HEK293 (cell line): Measurements from ENCODE around the gene LIMK2.

Source experiments
- BCL11A ChIP-seq: fragments of 450-650 bp; formaldehyde crosslinking; IDR thresholded peaks from 2 replicates; pipeline ENCODE4 v1.5.1; 2016; ENCODE audit warnings: low read depth, missing biosample characterization, missing genetic modification characterization
- GLIS2 ChIP-seq: fragments of 450-650 bp; formaldehyde crosslinking; IDR thresholded peaks from 2 replicates; pipeline ENCODE4 v1.5.1; 2016; ENCODE audit warnings: missing biosample characterization, missing genetic modification characterization
- HOXD13 ChIP-seq: sonication (generic); formaldehyde crosslinking; IDR thresholded peaks from 2 replicates; pipeline ENCODE4 v1.8.0; 2022; ENCODE audit warnings: missing genetic modification reagents, borderline replicate concordance
- IKZF3 ChIP-seq: fragments of 450-650 bp; IDR thresholded peaks from 2 replicates; pipeline ENCODE4 v1.5.0; 2018; ENCODE audit warnings: missing biosample characterization, mild to moderate bottlenecking, missing genetic modification characterization, moderate library complexity
- KLF16 ChIP-seq: fragments of 450-650 bp; formaldehyde crosslinking; IDR thresholded peaks from 2 replicates; pipeline ENCODE4 v1.5.1; 2017; ENCODE audit warnings: missing biosample characterization, missing genetic modification characterization
- KLF7 ChIP-seq: fragments of 450-650 bp; formaldehyde crosslinking; IDR thresholded peaks from 2 replicates; pipeline ENCODE4 v1.5.1; 2016; ENCODE audit warnings: missing biosample characterization, missing genetic modification characterization, borderline replicate concordance
- KLF9 ChIP-seq: fragments of 450-650 bp; formaldehyde crosslinking; IDR thresholded peaks from 2 replicates; pipeline ENCODE4 v1.5.1; 2016; ENCODE audit warnings: missing biosample characterization, missing genetic modification characterization, low read depth
- PRDM1 ChIP-seq: fragments of 450-650 bp; formaldehyde crosslinking; IDR thresholded peaks from 2 replicates; pipeline ENCODE4; 2016; ENCODE audit warnings: missing biosample characterization, missing genetic modification characterization
- SALL2 ChIP-seq: fragments of 450-650 bp; formaldehyde crosslinking; IDR thresholded peaks from 2 replicates; pipeline ENCODE4 v1.5.0; 2017; ENCODE audit warnings: missing biosample characterization, mild to moderate bottlenecking, missing genetic modification characterization, borderline replicate concordance
- WT1 ChIP-seq: fragments of 450-650 bp; formaldehyde crosslinking; IDR thresholded peaks from 2 replicates; pipeline ENCODE4 v1.5.1; 2016; ENCODE audit warnings: missing biosample characterization, missing genetic modification characterization
- ZNF174 ChIP-seq: fragments of 450-650 bp; formaldehyde crosslinking; IDR thresholded peaks from 2 replicates; pipeline ENCODE4 v1.5.0; 2017; ENCODE audit warnings: missing biosample characterization, mild to moderate bottlenecking, missing genetic modification characterization
- ZNF214 ChIP-seq: fragments of 450-650 bp; formaldehyde crosslinking; IDR thresholded peaks from 2 replicates; pipeline ENCODE4 v1.5.1; 2017; ENCODE audit warnings: missing biosample characterization, mild to moderate bottlenecking, missing genetic modification characterization, borderline replicate concordance
- ZNF223 ChIP-seq: fragments of 450-650 bp; formaldehyde crosslinking; IDR thresholded peaks from 2 replicates; pipeline ENCODE4 v1.5.1; 2016; ENCODE audit warnings: missing biosample characterization, missing genetic modification characterization
- ZNF239 ChIP-seq: fragments of 450-650 bp; formaldehyde crosslinking; IDR thresholded peaks from 2 replicates; pipeline ENCODE4 v1.5.1; 2016; ENCODE audit warnings: missing biosample characterization, missing genetic modification characterization
- ZNF302 ChIP-seq: fragments of 450-650 bp; formaldehyde crosslinking; IDR thresholded peaks from 2 replicates; pipeline ENCODE4 v1.5.1; 2016; ENCODE audit warnings: missing biosample characterization, missing genetic modification characterization, low read depth
- ZNF354C ChIP-seq: fragments of 450-650 bp; formaldehyde crosslinking; IDR thresholded peaks from 2 replicates; pipeline ENCODE4 v1.5.1; 2016; ENCODE audit warnings: missing biosample characterization, missing genetic modification characterization, low read depth, borderline replicate concordance
- ZNF37A ChIP-seq: fragments of 450-650 bp; IDR thresholded peaks from 2 replicates; pipeline ENCODE4 v1.5.1; 2018; ENCODE audit warnings: missing biosample characterization, missing genetic modification characterization
- ZNF394 ChIP-seq: fragments of 450-650 bp; formaldehyde crosslinking; IDR thresholded peaks from 2 replicates; pipeline ENCODE4 v1.5.1; 2016; ENCODE audit warnings: missing biosample characterization, missing genetic modification characterization, mild to moderate bottlenecking, moderate library complexity, borderline replicate concordance
- ZNF404 ChIP-seq: fragments of 450-650 bp; formaldehyde crosslinking; IDR thresholded peaks from 2 replicates; pipeline ENCODE4 v1.5.1; 2017; ENCODE audit warnings: missing biosample characterization, missing genetic modification characterization
- ZNF548 ChIP-seq: fragments of 450-650 bp; formaldehyde crosslinking; IDR thresholded peaks from 2 replicates; pipeline ENCODE4 v1.5.1; 2016; ENCODE audit warnings: missing biosample characterization, missing genetic modification characterization
- ZNF549 ChIP-seq: fragments of 450-650 bp; IDR thresholded peaks from 2 replicates; pipeline ENCODE4 v1.5.1; 2018; ENCODE audit warnings: missing biosample characterization, missing genetic modification characterization, mild to moderate bottlenecking, inconsistent platforms, moderate library complexity
- ZNF585B ChIP-seq: fragments of 450-650 bp; formaldehyde crosslinking; IDR thresholded peaks from 2 replicates; pipeline ENCODE4 v1.5.1; 2016; ENCODE audit warnings: missing biosample characterization, missing genetic modification characterization
- ZNF629 ChIP-seq: fragments of 450-650 bp; formaldehyde crosslinking; IDR thresholded peaks from 2 replicates; pipeline ENCODE4 v1.5.1; 2017; ENCODE audit warnings: missing biosample characterization, missing genetic modification characterization
- ZNF707 ChIP-seq: fragments of 450-650 bp; formaldehyde crosslinking; IDR thresholded peaks from 2 replicates; pipeline ENCODE4 v1.5.1; 2016; ENCODE audit warnings: missing biosample characterization, missing genetic modification characterization
- ZNF777 ChIP-seq: fragments of 450-650 bp; formaldehyde crosslinking; IDR thresholded peaks from 2 replicates; pipeline ENCODE4 v1.5.1; 2017; ENCODE audit warnings: missing biosample characterization, missing genetic modification characterization, borderline replicate concordance
- ZNF791 ChIP-seq: fragments of 450-650 bp; formaldehyde crosslinking; IDR thresholded peaks from 2 replicates; pipeline ENCODE4 v1.5.1; 2016; ENCODE audit warnings: missing biosample characterization, missing genetic modification characterization
- TF ChIP-seq, protein P1 (sequence below): fragments of 450-650 bp; formaldehyde crosslinking; conservative IDR thresholded peaks from 2 replicates; pipeline ENCODE4 v1.5.1; 2016; ENCODE audit warnings: low read depth, missing biosample characterization, missing genetic modification characterization
- TF ChIP-seq, protein P2 (sequence below): fragments of 450-650 bp; formaldehyde crosslinking; IDR thresholded peaks from 2 replicates; pipeline ENCODE4 v1.5.1; 2016; ENCODE audit warnings: missing biosample characterization, missing genetic modification characterization
- TF ChIP-seq, protein P3 (sequence below): fragments of 450-650 bp; formaldehyde crosslinking; IDR thresholded peaks from 2 replicates; pipeline ENCODE4 v1.5.1; 2016; ENCODE audit warnings: missing biosample characterization, missing genetic modification characterization
- TF ChIP-seq, protein P4 (sequence below): sonication (generic); formaldehyde crosslinking; IDR thresholded peaks from 2 replicates; pipeline ENCODE4 v1.8.1; 2022; ENCODE audit warnings: mild to moderate bottlenecking, moderate library complexity, missing genetic modification reagents
- TF ChIP-seq, protein P5 (sequence below): fragments of 450-650 bp; formaldehyde crosslinking; IDR thresholded peaks from 2 replicates; pipeline ENCODE4 v1.5.1; 2017; ENCODE audit warnings: missing biosample characterization, missing genetic modification characterization

Gene LIMK2

DNA sequence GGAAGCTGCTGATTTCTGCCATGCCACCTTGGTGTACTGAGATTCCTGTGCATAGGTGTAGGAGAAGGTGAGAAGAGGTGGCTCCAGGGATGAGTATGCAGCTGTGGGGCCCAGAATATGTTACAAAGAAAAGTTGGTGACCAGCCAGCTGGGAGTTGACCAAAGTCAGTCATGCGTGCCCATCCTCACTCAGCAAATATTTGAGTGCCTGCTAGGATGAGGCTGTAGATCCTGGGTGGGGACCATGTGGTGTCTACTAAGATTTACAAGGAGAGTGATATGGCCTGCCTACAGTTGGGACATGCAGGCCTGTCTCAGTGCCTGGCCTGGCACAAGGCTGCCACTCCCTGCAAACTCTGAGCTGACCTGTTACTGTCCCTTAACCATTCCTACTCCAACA lies 32.8 kb upstream of the LIMK2 start (continued):
- TF ChIP-seq, protein P1, sequence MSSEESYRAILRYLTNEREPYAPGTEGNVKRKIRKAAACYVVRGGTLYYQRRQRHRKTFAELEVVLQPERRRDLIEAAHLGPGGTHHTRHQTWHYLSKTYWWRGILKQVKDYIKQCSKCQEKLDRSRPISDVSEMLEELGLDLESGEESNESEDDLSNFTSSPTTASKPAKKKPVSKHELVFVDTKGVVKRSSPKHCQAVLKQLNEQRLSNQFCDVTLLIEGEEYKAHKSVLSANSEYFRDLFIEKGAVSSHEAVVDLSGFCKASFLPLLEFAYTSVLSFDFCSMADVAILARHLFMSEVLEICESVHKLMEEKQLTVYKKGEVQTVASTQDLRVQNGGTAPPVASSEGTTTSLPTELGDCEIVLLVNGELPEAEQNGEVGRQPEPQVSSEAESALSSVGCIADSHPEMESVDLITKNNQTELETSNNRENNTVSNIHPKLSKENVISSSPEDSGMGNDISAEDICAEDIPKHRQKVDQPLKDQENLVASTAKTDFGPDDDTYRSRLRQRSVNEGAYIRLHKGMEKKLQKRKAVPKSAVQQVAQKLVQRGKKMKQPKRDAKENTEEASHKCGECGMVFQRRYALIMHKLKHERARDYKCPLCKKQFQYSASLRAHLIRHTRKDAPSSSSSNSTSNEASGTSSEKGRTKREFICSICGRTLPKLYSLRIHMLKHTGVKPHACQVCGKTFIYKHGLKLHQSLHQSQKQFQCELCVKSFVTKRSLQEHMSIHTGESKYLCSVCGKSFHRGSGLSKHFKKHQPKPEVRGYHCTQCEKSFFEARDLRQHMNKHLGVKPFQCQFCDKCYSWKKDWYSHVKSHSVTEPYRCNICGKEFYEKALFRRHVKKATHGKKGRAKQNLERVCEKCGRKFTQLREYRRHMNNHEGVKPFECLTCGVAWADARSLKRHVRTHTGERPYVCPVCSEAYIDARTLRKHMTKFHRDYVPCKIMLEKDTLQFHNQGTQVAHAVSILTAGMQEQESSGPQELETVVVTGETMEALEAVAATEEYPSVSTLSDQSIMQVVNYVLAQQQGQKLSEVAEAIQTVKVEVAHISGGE (tag by site-specific recombination), result no peak
- no peak for TF ChIP-seq ZNF302 (tag by site-specific recombination)
- no peak for TF ChIP-seq ZNF354C (tag by site-specific recombination)
- TF ChIP-seq ZNF548 (tag by site-specific recombination), result no peak
- no peak for TF ChIP-seq ZNF239 (tag by site-specific recombination)
- TF ChIP-seq KLF16 (tag by site-specific recombination), result no peak
- TF ChIP-seq ZNF214 (tag by site-specific recombination), result no peak
- no peak for TF ChIP-seq PRDM1
- TF ChIP-seq KLF7 (tag by site-specific recombination), result no peak
- TF ChIP-seq ZNF791, result no peak
- TF ChIP-seq ZNF585B (tag by site-specific recombination), result no peak
- TF ChIP-seq ZNF629 (tag by site-specific recombination), result 0 out of 2 replicates have a peak, but pooled peaks have one; percentile 24
- TF ChIP-seq, protein P2, sequence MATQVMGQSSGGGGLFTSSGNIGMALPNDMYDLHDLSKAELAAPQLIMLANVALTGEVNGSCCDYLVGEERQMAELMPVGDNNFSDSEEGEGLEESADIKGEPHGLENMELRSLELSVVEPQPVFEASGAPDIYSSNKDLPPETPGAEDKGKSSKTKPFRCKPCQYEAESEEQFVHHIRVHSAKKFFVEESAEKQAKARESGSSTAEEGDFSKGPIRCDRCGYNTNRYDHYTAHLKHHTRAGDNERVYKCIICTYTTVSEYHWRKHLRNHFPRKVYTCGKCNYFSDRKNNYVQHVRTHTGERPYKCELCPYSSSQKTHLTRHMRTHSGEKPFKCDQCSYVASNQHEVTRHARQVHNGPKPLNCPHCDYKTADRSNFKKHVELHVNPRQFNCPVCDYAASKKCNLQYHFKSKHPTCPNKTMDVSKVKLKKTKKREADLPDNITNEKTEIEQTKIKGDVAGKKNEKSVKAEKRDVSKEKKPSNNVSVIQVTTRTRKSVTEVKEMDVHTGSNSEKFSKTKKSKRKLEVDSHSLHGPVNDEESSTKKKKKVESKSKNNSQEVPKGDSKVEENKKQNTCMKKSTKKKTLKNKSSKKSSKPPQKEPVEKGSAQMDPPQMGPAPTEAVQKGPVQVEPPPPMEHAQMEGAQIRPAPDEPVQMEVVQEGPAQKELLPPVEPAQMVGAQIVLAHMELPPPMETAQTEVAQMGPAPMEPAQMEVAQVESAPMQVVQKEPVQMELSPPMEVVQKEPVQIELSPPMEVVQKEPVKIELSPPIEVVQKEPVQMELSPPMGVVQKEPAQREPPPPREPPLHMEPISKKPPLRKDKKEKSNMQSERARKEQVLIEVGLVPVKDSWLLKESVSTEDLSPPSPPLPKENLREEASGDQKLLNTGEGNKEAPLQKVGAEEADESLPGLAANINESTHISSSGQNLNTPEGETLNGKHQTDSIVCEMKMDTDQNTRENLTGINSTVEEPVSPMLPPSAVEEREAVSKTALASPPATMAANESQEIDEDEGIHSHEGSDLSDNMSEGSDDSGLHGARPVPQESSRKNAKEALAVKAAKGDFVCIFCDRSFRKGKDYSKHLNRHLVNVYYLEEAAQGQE, result no peak
- no peak; the same call in 1 of the 2 replicates for TF ChIP-seq GLIS2 (tag by site-specific recombination)
- TF ChIP-seq ZNF404 (tag by site-specific recombination), result no peak
- TF ChIP-seq SALL2 (tag by site-specific recombination), result no peak
- TF ChIP-seq ZNF707 (tag by site-specific recombination), result no peak
- TF ChIP-seq ZNF394, result no peak
- no peak for TF ChIP-seq ZNF549 (tag by site-specific recombination)
- no peak for TF ChIP-seq KLF9 (tag by site-specific recombination)
- no peak for TF ChIP-seq HOXD13 (CRISPR knock-in tag)
- TF ChIP-seq, protein P3, sequence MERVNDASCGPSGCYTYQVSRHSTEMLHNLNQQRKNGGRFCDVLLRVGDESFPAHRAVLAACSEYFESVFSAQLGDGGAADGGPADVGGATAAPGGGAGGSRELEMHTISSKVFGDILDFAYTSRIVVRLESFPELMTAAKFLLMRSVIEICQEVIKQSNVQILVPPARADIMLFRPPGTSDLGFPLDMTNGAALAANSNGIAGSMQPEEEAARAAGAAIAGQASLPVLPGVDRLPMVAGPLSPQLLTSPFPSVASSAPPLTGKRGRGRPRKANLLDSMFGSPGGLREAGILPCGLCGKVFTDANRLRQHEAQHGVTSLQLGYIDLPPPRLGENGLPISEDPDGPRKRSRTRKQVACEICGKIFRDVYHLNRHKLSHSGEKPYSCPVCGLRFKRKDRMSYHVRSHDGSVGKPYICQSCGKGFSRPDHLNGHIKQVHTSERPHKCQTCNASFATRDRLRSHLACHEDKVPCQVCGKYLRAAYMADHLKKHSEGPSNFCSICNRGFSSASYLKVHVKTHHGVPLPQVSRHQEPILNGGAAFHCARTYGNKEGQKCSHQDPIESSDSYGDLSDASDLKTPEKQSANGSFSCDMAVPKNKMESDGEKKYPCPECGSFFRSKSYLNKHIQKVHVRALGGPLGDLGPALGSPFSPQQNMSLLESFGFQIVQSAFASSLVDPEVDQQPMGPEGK (tag by site-specific recombination), result no peak
- TF ChIP-seq, protein P4, sequence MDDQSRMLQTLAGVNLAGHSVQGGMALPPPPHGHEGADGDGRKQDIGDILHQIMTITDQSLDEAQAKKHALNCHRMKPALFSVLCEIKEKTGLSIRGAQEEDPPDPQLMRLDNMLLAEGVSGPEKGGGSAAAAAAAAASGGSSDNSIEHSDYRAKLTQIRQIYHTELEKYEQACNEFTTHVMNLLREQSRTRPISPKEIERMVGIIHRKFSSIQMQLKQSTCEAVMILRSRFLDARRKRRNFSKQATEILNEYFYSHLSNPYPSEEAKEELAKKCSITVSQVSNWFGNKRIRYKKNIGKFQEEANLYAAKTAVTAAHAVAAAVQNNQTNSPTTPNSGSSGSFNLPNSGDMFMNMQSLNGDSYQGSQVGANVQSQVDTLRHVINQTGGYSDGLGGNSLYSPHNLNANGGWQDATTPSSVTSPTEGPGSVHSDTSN (CRISPR knock-in tag), result no peak
- no peak for TF ChIP-seq BCL11A (tag by site-specific recombination)
- peak; percentile 50 for TF ChIP-seq WT1
- no peak for TF ChIP-seq ZNF174 (tag by site-specific recombination)
- TF ChIP-seq ZNF777, result no peak
- TF ChIP-seq, protein P5, sequence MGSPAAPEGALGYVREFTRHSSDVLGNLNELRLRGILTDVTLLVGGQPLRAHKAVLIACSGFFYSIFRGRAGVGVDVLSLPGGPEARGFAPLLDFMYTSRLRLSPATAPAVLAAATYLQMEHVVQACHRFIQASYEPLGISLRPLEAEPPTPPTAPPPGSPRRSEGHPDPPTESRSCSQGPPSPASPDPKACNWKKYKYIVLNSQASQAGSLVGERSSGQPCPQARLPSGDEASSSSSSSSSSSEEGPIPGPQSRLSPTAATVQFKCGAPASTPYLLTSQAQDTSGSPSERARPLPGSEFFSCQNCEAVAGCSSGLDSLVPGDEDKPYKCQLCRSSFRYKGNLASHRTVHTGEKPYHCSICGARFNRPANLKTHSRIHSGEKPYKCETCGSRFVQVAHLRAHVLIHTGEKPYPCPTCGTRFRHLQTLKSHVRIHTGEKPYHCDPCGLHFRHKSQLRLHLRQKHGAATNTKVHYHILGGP, result no peak
- 0 out of 2 replicates have a peak, but pooled peaks have one; percentile 16 for TF ChIP-seq IKZF3 (tag by site-specific recombination)
- no peak for TF ChIP-seq ZNF223
- TF ChIP-seq ZNF37A, result no peak
